GM21367 (cell line): Measurements from ENCODE around the gene SESN3.
A peak's percentile ranks its signal among the peaks of the same experiment; 100 is the strongest.
"Not testable (repeated sequence)": the region's sequence is repeated elsewhere in the genome, so short reads cannot be mapped to it uniquely, and the experiment has no call there.

Experiments used
- ATAC-seq: cut with Tn5 transposase; IDR thresholded peaks from one replicate; pipeline ENCODE4 v1.9.1; 2021; ENCODE audit not compliant: unreplicated experiment

SESN3 gene

GRCh38 chr11:95154514-95154913, 76.5 kb downstream of the SESN3 start:
- no peak for ATAC-seq

GRCh38 chr11:95153857-95154246, 77.2 kb downstream of the SESN3 start:
- ATAC-seq: no peak

GRCh38 chr11:95152876-95153856, 77.8 kb downstream of the SESN3 start:
- ATAC-seq: no peak

- ATAC-seq: peak; percentile 87
Observed at GRCh38 chr11:95150956-95151684, 79.9 kb downstream of the SESN3 start.

- ATAC-seq: no peak
Observed at GRCh38 chr11:95149651-95150364, 81.2 kb downstream of the SESN3 start.

GRCh38 chr11:95148938-95149337, 82.1 kb downstream of the SESN3 start:
- no peak for ATAC-seq

GRCh38 chr11:95148406-95148805, 82.6 kb downstream of the SESN3 start:
- no peak for ATAC-seq

GRCh38 chr11:95147364-95147905, 83.6 kb downstream of the SESN3 start:
- no peak for ATAC-seq

- no peak for ATAC-seq
Observed at GRCh38 chr11:95145430-95146060, 85.5 kb downstream of the SESN3 start.

GRCh38 chr11:95144313-95145235, 86.4 kb downstream of the SESN3 start:
- ATAC-seq: no peak

GRCh38 chr11:95143106-95143681, 87.8 kb downstream of the SESN3 start:
- ATAC-seq: no peak

- ATAC-seq: no peak
Observed at GRCh38 chr11:95142431-95142830, 88.6 kb downstream of the SESN3 start.

GRCh38 chr11:95140397-95141033, 90.5 kb downstream of the SESN3 start:
- ATAC-seq: no peak

GRCh38 chr11:95138448-95138847, 92.6 kb downstream of the SESN3 start:
- peak; percentile 90 for ATAC-seq

- ATAC-seq: no peak
Observed at GRCh38 chr11:95137299-95137698, 93.7 kb downstream of the SESN3 start.

- not testable (repeated sequence) for ATAC-seq
Observed at GRCh38 chr11:95136747-95137146, 94.3 kb downstream of the SESN3 start.

GRCh38 chr11:95135880-95136279, 95.1 kb downstream of the SESN3 start:
- ATAC-seq: no peak

GRCh38 chr11:95135155-95135554, 95.8 kb downstream of the SESN3 start:
- no peak for ATAC-seq

GRCh38 chr11:95134491-95134890, 96.5 kb downstream of the SESN3 start:
- no peak for ATAC-seq
